DND-41 (cell line): ENCODE data around the gene RSPH9.

ENCODE experiments used
- CTCF ChIP-seq: IDR thresholded peaks from 2 replicates; pipeline ENCODE4 v1.5.1; 2012; ENCODE audit warnings: borderline replicate concordance, low read length, moderate library complexity, mild to moderate bottlenecking; ENCODE audit not compliant: poor library complexity, severe bottlenecking; ENCODE audit errors: extremely low read depth
- EZH2 ChIP-seq: IDR thresholded peaks from 3 replicates; pipeline ENCODE4 v1.6.1; 2012; ENCODE audit warnings: borderline replicate concordance, low read depth, mild to moderate bottlenecking, moderate library complexity, low read length, inconsistent platforms; ENCODE audit not compliant: severe bottlenecking

GRCh38 chr6:43674291-43674690 lies 29.5 kb downstream of the RSPH9 start:
- TF ChIP-seq CTCF (no peak), EZH2 (no peak)
